Natural killer cell (primary cell): ENCODE results near the gene SENP6. TPM values are rescaled to one million over a fixed set of nuclear protein-coding genes. Genes with fewer than 3 reads are reported as not detected.
A peak's percentile ranks its signal among the peaks of the same experiment; 100 is the strongest.

Experiments used
- ATAC-seq, 3 donors: fragments of 150-1000 bp in 2 of 3; fragments of 200-7000 bp in 1 of 3; cut with Tn5 transposase; 1 replicate in 1 of 3; 2 replicates in 2 of 3; pipeline ENCODE4 v1.10.0; 2021; ENCODE audit warnings: mild to moderate bottlenecking in 2 of 3, moderate library complexity in 2 of 3
- DNase-seq, 2 donors: peaks; one replicate each; pipeline versions ENCODE4 v3.0.0 to v3.0.0-alpha.2; 2013 to 2021; ENCODE audit warnings: mixed read lengths in 1 of 2
- H3K27ac ChIP-seq: one replicate; pipeline ENCODE4 v1.5.1; 2013; ENCODE audit warnings: mild to moderate bottlenecking, low read length
- H3K27me3 ChIP-seq: one replicate; pipeline ENCODE4 v1.6.1; 2013; ENCODE audit warnings: low read length; ENCODE audit not compliant: control insufficient read depth, insufficient read depth
- H3K36me3 ChIP-seq: one replicate; pipeline ENCODE4 v1.6.1; 2013; ENCODE audit warnings: low read length; ENCODE audit not compliant: control insufficient read depth, insufficient read depth
- H3K4me1 ChIP-seq: one replicate; pipeline ENCODE4 v1.6.1; 2013; ENCODE audit warnings: low read length; ENCODE audit not compliant: control insufficient read depth, insufficient read depth
- H3K4me3 ChIP-seq: one replicate; pipeline ENCODE4 v1.5.1; 2013; ENCODE audit warnings: low read length
- H3K9me3 ChIP-seq: one replicate; pipeline ENCODE4 v1.6.1; 2013; ENCODE audit warnings: low read length; ENCODE audit not compliant: control insufficient read depth, insufficient read depth
- H3K27ac Mint-ChIP-seq, 2 donors: one replicate each; pipeline ENCODE4 v1.8.0; 2022; ENCODE audit warnings: mild to moderate bottlenecking in 2 of 2, mixed read lengths in 2 of 2, moderate library complexity in 1 of 2
- H3K27me3 Mint-ChIP-seq, 2 donors: one replicate each; pipeline ENCODE4 v1.8.0; 2022; ENCODE audit warnings: low read depth in 2 of 2, mixed read lengths in 2 of 2
- H3K36me3 Mint-ChIP-seq: one replicate; pipeline ENCODE4 v1.8.0; 2022; ENCODE audit warnings: mixed read lengths
- H3K4me1 Mint-ChIP-seq, 2 donors: one replicate each; pipeline ENCODE4 v1.8.0; 2022; ENCODE audit warnings: mixed read lengths in 2 of 2
- H3K4me3 Mint-ChIP-seq: one replicate; pipeline ENCODE4 v1.8.0; 2022; ENCODE audit warnings: mild to moderate bottlenecking, moderate library complexity, mixed read lengths
- H3K9me3 Mint-ChIP-seq, 2 donors: one replicate each; pipeline ENCODE4 v1.8.0; 2022; ENCODE audit warnings: mixed read lengths in 2 of 2
- CTCF ChIP-seq: fragments of 200-600 bp; IDR thresholded peaks from one replicate; pipeline ENCODE4 v1.8.0; 2022; ENCODE audit warnings: antibody characterized with exemption
- WGBS: methylation state at CpG from one replicate; pipeline ENCODE4 v1.1.7; 2013; ENCODE audit warnings: missing lambda C conversion rate; ENCODE audit not compliant: insufficient coverage; 5-methylcytosine and 5-hydroxymethylcytosine counted together
- intact Hi-C: fragments of 100-400 bp; cut with micrococcal nuclease; formaldehyde crosslinking; loops from one replicate; pipeline ENCODE4 v1.14.2; 2022
- total RNA-seq, 4 donors: library from RNA; stranded (reverse); fragments of 120-200 nt in 1 of 4; gene quantifications; one replicate each; pipeline versions ENCODE4 v1.2.3 to v1.2.4, GENCODE V29; 2013 to 2022

Gene SENP6
- total RNA-seq, 3 donors from 2014 or later (not counting 1 experiment from before 2014, with no cell fraction given) = 102 to 117 (median 108) TPM

- no peak for TF ChIP-seq CTCF
- Histone ChIP-seq H3K9me3 (no peaks in the 10 kb centered on the region), H3K4me3 (no peak overlapping the region), H3K36me3 (no peaks in the 10 kb centered on the region), H3K4me1 (peaks cover 8% of the 10 kb centered on the region), H3K27me3 (peaks cover 4% of the 10 kb centered on the region), H3K27ac (no peak overlapping the region)
- 93% methylated on average over 7 of the region's 9 CpGs for WGBS
- Mint-ChIP-seq H3K27me3 (peaks cover 30 to 32% of the 10 kb centered on the region in 2 donors), H3K9me3 (no peaks in the 10 kb centered on the region), H3K4me3 (peak overlapping the region; percentile 38), H3K36me3 (peaks cover 7% of the 10 kb centered on the region), H3K27ac (no peak overlapping the region), H3K4me1 (peaks cover 6 to 15% of the 10 kb centered on the region in 2 donors)
- no peak for ATAC-seq
- no peak for DNase-seq
- intact Hi-C loops = no loop called here
These were observed 145.7 kb downstream of the SENP6 start for GRCh38 chr6:75747152-75747992.

GRCh38 chr6:75748003-75748742 lies 146.5 kb downstream of the SENP6 start:
- H3K9me3 ChIP-seq = no peaks in the 10 kb centered on the region
- intact Hi-C loops = no loop called here
- peaks cover 30% of the 10 kb centered on the region in 2 donors for H3K27me3 Mint-ChIP-seq
- peak overlapping the region in 1 of 2 donors; percentile 86 for H3K27ac Mint-ChIP-seq
- H3K4me1 ChIP-seq = peaks cover 8% of the 10 kb centered on the region
- H3K4me3 Mint-ChIP-seq = peak overlapping the region; percentile 85
- H3K4me3 ChIP-seq = peak overlapping the region; percentile 68
- no peak for DNase-seq
- H3K4me1 Mint-ChIP-seq = peaks cover 6 to 15% of the 10 kb centered on the region in 2 donors
- H3K36me3 ChIP-seq = no peaks in the 10 kb centered on the region
- H3K27me3 ChIP-seq = peaks cover 4% of the 10 kb centered on the region
- ATAC-seq = no peak
- no peak overlapping the region for H3K27ac ChIP-seq
- WGBS = 5% methylated on average over 16 of the region's 17 CpGs
- H3K36me3 Mint-ChIP-seq = peaks cover 7% of the 10 kb centered on the region
- no peaks in the 10 kb centered on the region for H3K9me3 Mint-ChIP-seq
- no peak for TF ChIP-seq CTCF

- Histone ChIP-seq H3K36me3 (no peaks in the 10 kb centered on the region), H3K27ac (peak within 1 kb of the TSS; percentile 30), H3K4me1 (peaks cover 8% of the 10 kb centered on the region), H3K4me3 (peak within 1 kb of the TSS; percentile 68), H3K27me3 (peaks cover 4% of the 10 kb centered on the region), H3K9me3 (no peaks in the 10 kb centered on the region)
- WGBS = under 1% methylated on average over 97 of the region's 97 CpGs
- H3K27ac Mint-ChIP-seq = peak within 1 kb of the TSS; percentile 74 to 86
- H3K36me3 Mint-ChIP-seq = peaks cover 7% of the 10 kb centered on the region
- intact Hi-C loops = no loop called here
- no peak for TF ChIP-seq CTCF
- peaks cover 24 to 25% of the 10 kb centered on the region in 2 donors for H3K27me3 Mint-ChIP-seq
- no peaks in the 10 kb centered on the region for H3K9me3 Mint-ChIP-seq
- peak within 1 kb of the TSS; percentile 93 for H3K4me3 Mint-ChIP-seq
- ATAC-seq (peak; percentile 86 to 87 (median 86)), DNase-seq (peak; percentile 33 to 67)
- peaks cover 6 to 15% of the 10 kb centered on the region in 2 donors for H3K4me1 Mint-ChIP-seq
These were observed 147.3 kb downstream of the SENP6 start, which contains the start of gene MYO6 for GRCh38 chr6:75748743-75749538. Gene MYO6, plus strand, starts transcription at chr6:75749239. Its CDS starts 68,309 bp downstream, at chr6:75817548.
